GM12878 (cell line): ENCODE data around the gene RAD17. TPM values are rescaled to one million over a fixed set of nuclear protein-coding genes. Genes with fewer than 3 reads are reported as not detected.

ENCODE experiments used
- BACH1 ChIP-seq: fragments of 450-650 bp; IDR thresholded peaks from 2 replicates; pipeline ENCODE4 v1.6.1; 2017; ENCODE audit warnings: mild to moderate bottlenecking, borderline replicate concordance
- BCL3 ChIP-seq: IDR thresholded peaks from 2 replicates; pipeline ENCODE4 v1.6.1; 2011; ENCODE audit warnings: borderline replicate concordance, low read depth, mild to moderate bottlenecking, moderate library complexity, low read length; ENCODE audit not compliant: insufficient read depth, poor library complexity, severe bottlenecking
- BRCA1 ChIP-seq: IDR thresholded peaks from 2 replicates; pipeline ENCODE4 v1.6.1; 2011; ENCODE audit warnings: low read depth, low read length, improper control_type of control experiment
- CBFB ChIP-seq: IDR thresholded peaks from 2 replicates; pipeline ENCODE4 v1.6.1; 2016; ENCODE audit warnings: antibody characterized with exemption, low read depth
- EGR1 ChIP-seq, 2 experiments: IDR thresholded peaks; 1 replicate in 1 of 2; 2 replicates in 1 of 2; pipeline ENCODE4 v1.6.1; 2011 to 2012; ENCODE audit warnings: low read depth in 2 of 2, low read length in 2 of 2, borderline replicate concordance in 1 of 2, mild to moderate bottlenecking in 1 of 2, moderate library complexity in 1 of 2
- EP300 ChIP-seq, 2 experiments: fragments of 150-350 bp in 1 of 2; IDR thresholded peaks; 2 replicates each; pipeline ENCODE4 v1.6.1; 2011 to 2012; ENCODE audit warnings: low read depth in 2 of 2, low read length in 2 of 2, borderline replicate concordance in 1 of 2, improper control_type of control experiment in 1 of 2, inconsistent platforms in 1 of 2; ENCODE audit not compliant: control insufficient read depth in 1 of 2
- ESRRA ChIP-seq: IDR thresholded peaks from 2 replicates; pipeline ENCODE4 v1.6.1; 2012; ENCODE audit warnings: mild to moderate bottlenecking, low read length, improper control_type of control experiment
- GABPA ChIP-seq: IDR thresholded peaks from 2 replicates; pipeline ENCODE4 v1.6.1; 2014; ENCODE audit warnings: antibody characterized with exemption, low read depth, mild to moderate bottlenecking, inconsistent platforms
- NKRF ChIP-seq: fragments of 450-650 bp; conservative IDR thresholded peaks from 2 replicates; pipeline ENCODE4 v1.6.1; 2017; ENCODE audit warnings: mild to moderate bottlenecking, moderate library complexity
- RAD21 ChIP-seq: IDR thresholded peaks from 2 replicates; pipeline ENCODE4 v1.6.1; 2011; ENCODE audit warnings: mild to moderate bottlenecking, low read depth, low read length, moderate library complexity; ENCODE audit not compliant: insufficient read depth
- RAD51 ChIP-seq: fragments of 450-650 bp; IDR thresholded peaks from 2 replicates; pipeline ENCODE4 v1.6.1; 2016; ENCODE audit warnings: moderate library complexity, mild to moderate bottlenecking, inconsistent platforms
- RELA ChIP-seq: fragments of 450-650 bp; IDR thresholded peaks from 2 replicates; pipeline ENCODE4 v1.8.0; 2014; ENCODE audit warnings: borderline replicate concordance; ENCODE audit not compliant: partially characterized antibody
- RELB ChIP-seq: fragments of 450-650 bp; IDR thresholded peaks from 2 replicates; pipeline ENCODE4 v1.6.1; 2017; ENCODE audit warnings: low read depth, mild to moderate bottlenecking, moderate library complexity
- RFX5 ChIP-seq: IDR thresholded peaks from 2 replicates; pipeline ENCODE4 v1.6.1; 2011; ENCODE audit warnings: low read depth, low read length, improper control_type of control experiment
- SKIL ChIP-seq: fragments of 450-650 bp; IDR thresholded peaks from 2 replicates; pipeline ENCODE4 v1.6.1; 2017; ENCODE audit warnings: mild to moderate bottlenecking, low read depth, inconsistent platforms; ENCODE audit not compliant: poor library complexity, severe bottlenecking
- SPI1 ChIP-seq: IDR thresholded peaks from 2 replicates; pipeline ENCODE4 v1.6.1; 2011; ENCODE audit warnings: low read depth, mild to moderate bottlenecking, low read length, moderate library complexity, borderline replicate concordance; ENCODE audit not compliant: insufficient read depth
- SREBF1 ChIP-seq: IDR thresholded peaks from 2 replicates; pipeline ENCODE4 v1.6.1; 2012; ENCODE audit warnings: mild to moderate bottlenecking, low read length
- STAT3 ChIP-seq: IDR thresholded peaks from 2 replicates; pipeline ENCODE4 v1.6.1; 2011; ENCODE audit warnings: low read depth, low read length, improper control_type of control experiment
- TAF1 ChIP-seq: IDR thresholded peaks from 2 replicates; pipeline ENCODE4 v1.6.1; 2011; ENCODE audit warnings: mild to moderate bottlenecking, low read depth, low read length, borderline replicate concordance
- TCF12 ChIP-seq: IDR thresholded peaks from 2 replicates; pipeline ENCODE4 v1.6.1; 2011; ENCODE audit warnings: low read depth, mild to moderate bottlenecking, low read length
- ZNF24 ChIP-seq: fragments of 450-650 bp; IDR thresholded peaks from 2 replicates; pipeline ENCODE4 v1.6.1; 2017; ENCODE audit warnings: antibody characterized with exemption, mild to moderate bottlenecking
- ZNF384 ChIP-seq: IDR thresholded peaks from 2 replicates; pipeline ENCODE4 v1.6.1; 2012; ENCODE audit warnings: low read depth, mild to moderate bottlenecking, low read length, improper control_type of control experiment, borderline replicate concordance
- ZNF622 ChIP-seq: fragments of 450-650 bp; IDR thresholded peaks from 2 replicates; pipeline ENCODE4 v1.6.1; 2017; ENCODE audit warnings: mild to moderate bottlenecking, inconsistent platforms
- polyA plus RNA-seq, 11 experiments: library from polyadenylated mRNA; depleted of rRNA in 4 of 11; unstranded in 6 of 11; stranded (reverse) in 5 of 11; fragments of >200 nt; fragmentation: Nextera tagmentation in 4 of 11; fragmentation: Illumina TruSeq in 1 of 11; extraction: Ambion mirVana in 4 of 11; extraction: Trizol in 1 of 11; gene quantifications; 1 replicate in 1 of 11; 2 replicates in 10 of 11; pipeline versions ENCODE4 v1.2.1 to v1.2.3, GENCODE V29; 2011 to 2016; ENCODE audit warnings: inconsistent platforms in 2 of 11, missing spikeins in 2 of 11, low read depth in 1 of 11
- total RNA-seq, 4 experiments: library from RNA; depleted of rRNA in 3 of 4; stranded (reverse); fragments of >200 nt in 3 of 4; fragmentation: Illumina TruSeq in 1 of 4; extraction: Trizol in 1 of 4; gene quantifications; 2 replicates each; pipeline versions ENCODE4 v1.2.1 to v1.2.3, GENCODE V29; 2013 to 2021

The RAD17 gene
- total and polyA plus RNA-seq, 10 of the 15 experiments (the other 5 are each of a cell fraction or from before 2014, with no cell fraction given), result 23.9 to 55.4 (median 44.5) TPM

GRCh38 chr5:69369340-69370121 is at the start of gene RAD17, which contains the start of the genes AK6 and TAF9 (continued):
- TF ChIP-seq RAD21 (no peak), RFX5 (no peak), CBFB (0 out of 2 replicates have a peak, but pooled peaks have one; percentile 68), RELA (peak; percentile 81), BRCA1 (no peak), RELB (peak; percentile 97), ZNF622 (no peak), BACH1 (peak; percentile 77), RAD51 (peak; percentile 76), SKIL (no peak), TAF1 (peak; percentile 76; the same call in 1 of the 2 replicates), SREBF1 (no peak), BCL3 (no peak), GABPA (peak; percentile 66), STAT3 (no peak), TCF12 (peak; percentile 40), EP300 (IDR thresholded peaks at IDR 0.05; ENCODE audit: borderline replicate concordance in 1 of 2, control insufficient read depth in 1 of 2, low read depth in 2 of 2, low read length in 2 of 2) (peak in 1 of 2 experiments; percentile 49; a peak in 1 of 4 replicates), ESRRA (no peak), ZNF24 (no peak; the same call in 1 of the 2 replicates), NKRF (peak; percentile 90), EGR1 (IDR thresholded peaks at IDR 0.05; ENCODE audit: borderline replicate concordance in 1 of 2, low read depth in 2 of 2, low read length in 2 of 2) (no peak), ZNF384 (0 out of 2 replicates have a peak, but pooled peaks have one; percentile 5), SPI1 (no peak)
